ENCODE measurements around the gene SAPCD1. TPM values are rescaled to one million over a fixed set of nuclear protein-coding genes. Genes with fewer than 3 reads are reported as not detected.

SAPCD1 gene
- total RNA-seq, 1 experiment from 2014 or later: 3.2 TPM

GRCh38 chr6:31768363-31769257 is 6.2 kb downstream of the SAPCD1 start:
- H3K23me2 ChIP-seq (ENCODE audit: insufficient read length, low read depth, low read length, poor library complexity, severe bottlenecking): no peaks in the 10 kb centered on the region
- Mint-ChIP-seq H3K27ac (no peak overlapping the region), H3K27me3 (ENCODE audit: low read depth) (no peaks in the 10 kb centered on the region; the same call in 1 of the 2 replicates), H3K36me3 (ENCODE audit: insufficient read depth in 1 of 3, low read depth in 3 of 3) (peaks cover 0 to 6% (median 2%) of the 10 kb centered on the region in 3 experiments; a peak in 4 of 7 replicates), H3K4me3 (no peak overlapping the region), H3K9me3 (no peaks in the 10 kb centered on the region; a peak in 1 of 5 replicates), H3K4me1 (peaks cover 16 to 19% of the 10 kb centered on the region in 2 experiments)
- H4K5ac ChIP-seq (ENCODE audit: insufficient read length, low read depth, low read length): no peak overlapping the region
- no peak overlapping the region for H3K23ac ChIP-seq (ENCODE audit: insufficient read length, low read depth, low read length)
- no peak overlapping the region for H2BK12ac ChIP-seq (ENCODE audit: insufficient read length, low read depth, low read length)
- no peaks in the 10 kb centered on the region for H3K4me1 ChIP-seq (ENCODE audit: insufficient read depth, low read length)
- no peaks in the 10 kb centered on the region for H3K27me3 ChIP-seq (ENCODE audit: insufficient read depth, low read length)
- H4K8ac ChIP-seq (replicated peaks; ENCODE audit: insufficient read length, low read depth, low read length): no peak overlapping the region
- no peak overlapping the region for H3K18ac ChIP-seq (ENCODE audit: insufficient read length, low read depth, low read length)
- H2AFZ ChIP-seq (ENCODE audit: low read length): no peak overlapping the region
- no peak overlapping the region for H2BK120ac ChIP-seq (ENCODE audit: low read depth, low read length, poor library complexity, severe bottlenecking)
- H3K79me1 ChIP-seq (ENCODE audit: insufficient read depth, low read depth, low read length, poor library complexity, severe bottlenecking): no peaks in the 10 kb centered on the region
- H2BK5ac ChIP-seq (ENCODE audit: insufficient read length, low read length): no peak overlapping the region
- no peaks in the 10 kb centered on the region for H4K20me1 ChIP-seq (ENCODE audit: control insufficient read depth, insufficient read depth, insufficient read length)
- H2BK20ac ChIP-seq (ENCODE audit: low read depth, low read length, poor library complexity, severe bottlenecking): no peak overlapping the region
- no peak overlapping the region for H3K4ac ChIP-seq (ENCODE audit: low read depth, low read length)
- no peak for DNase-seq
- no peak overlapping the region for H3K4me2 ChIP-seq (ENCODE audit: insufficient read depth, insufficient read length, low read length)
- WGBS (ENCODE audit: extremely low coverage, insufficient read length, low lambda C conversion rate): no CpG with 5 or more reads among the region's 18 CpGs
- H3K9ac ChIP-seq (ENCODE audit: extremely low read depth, insufficient read length, low read length): no peak overlapping the region
- H4K91ac ChIP-seq (ENCODE audit: insufficient read length, low read depth, low read length): no peak overlapping the region
- no peak overlapping the region for H3K14ac ChIP-seq (ENCODE audit: insufficient read depth, low read length)
- TF ChIP-seq CTCF (conservative IDR thresholded peaks at IDR 0.05): no peak
- H3T11ph ChIP-seq (ENCODE audit: low read length): no peak overlapping the region
- H2AK5ac ChIP-seq (ENCODE audit: insufficient read length, low read length): no peak overlapping the region
- no peak overlapping the region for H3K27ac ChIP-seq (ENCODE audit: insufficient read length, low read depth, low read length)
- no peak overlapping the region for H3K56ac ChIP-seq (ENCODE audit: insufficient read length, low read depth, low read length)
- no peak overlapping the region for H2BK15ac ChIP-seq (ENCODE audit: low read depth, low read length)
- no peaks in the 10 kb centered on the region for H3K79me2 ChIP-seq (ENCODE audit: insufficient read depth, low read length)
- no peaks in the 10 kb centered on the region for H3K9me3 ChIP-seq (ENCODE audit: control insufficient read depth, low read depth, low read length)
